ENCODE data around the gene B3GAT2. TPM values are rescaled to one million over a fixed set of nuclear protein-coding genes. Genes with fewer than 3 reads are reported as not detected.

Gene B3GAT2
- total RNA-seq, 2 donors from 2014 or later = 0.07 TPM; not detected in 1

DNA sequence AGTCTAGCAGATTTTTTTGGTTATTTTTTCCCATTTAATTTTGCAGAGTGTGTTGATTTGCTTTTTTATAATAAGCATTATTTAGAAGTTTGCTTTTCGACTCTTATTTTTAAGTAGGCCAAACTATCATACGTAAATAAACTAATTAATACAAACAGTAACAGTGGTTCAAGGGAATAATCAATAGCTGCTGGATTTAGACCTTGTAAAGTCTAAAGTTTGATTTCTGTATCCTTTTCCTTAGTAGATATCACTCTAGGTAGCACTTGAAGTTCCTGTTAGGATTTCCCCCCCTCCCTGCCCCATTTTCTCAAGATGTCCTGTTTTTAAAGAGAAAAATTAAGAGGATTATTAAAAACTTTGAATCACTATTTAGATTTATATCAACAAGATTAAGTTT, 136.1 kb downstream of the B3GAT2 start:
- TF ChIP-seq, protein P1, sequence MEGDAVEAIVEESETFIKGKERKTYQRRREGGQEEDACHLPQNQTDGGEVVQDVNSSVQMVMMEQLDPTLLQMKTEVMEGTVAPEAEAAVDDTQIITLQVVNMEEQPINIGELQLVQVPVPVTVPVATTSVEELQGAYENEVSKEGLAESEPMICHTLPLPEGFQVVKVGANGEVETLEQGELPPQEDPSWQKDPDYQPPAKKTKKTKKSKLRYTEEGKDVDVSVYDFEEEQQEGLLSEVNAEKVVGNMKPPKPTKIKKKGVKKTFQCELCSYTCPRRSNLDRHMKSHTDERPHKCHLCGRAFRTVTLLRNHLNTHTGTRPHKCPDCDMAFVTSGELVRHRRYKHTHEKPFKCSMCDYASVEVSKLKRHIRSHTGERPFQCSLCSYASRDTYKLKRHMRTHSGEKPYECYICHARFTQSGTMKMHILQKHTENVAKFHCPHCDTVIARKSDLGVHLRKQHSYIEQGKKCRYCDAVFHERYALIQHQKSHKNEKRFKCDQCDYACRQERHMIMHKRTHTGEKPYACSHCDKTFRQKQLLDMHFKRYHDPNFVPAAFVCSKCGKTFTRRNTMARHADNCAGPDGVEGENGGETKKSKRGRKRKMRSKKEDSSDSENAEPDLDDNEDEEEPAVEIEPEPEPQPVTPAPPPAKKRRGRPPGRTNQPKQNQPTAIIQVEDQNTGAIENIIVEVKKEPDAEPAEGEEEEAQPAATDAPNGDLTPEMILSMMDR (IDR thresholded peaks at IDR 0.05) = no peak
- no peak overlapping the region for H3K27ac ChIP-seq
- H3K4me1 ChIP-seq = peaks cover 0 to 6% of the 10 kb centered on the region in 2 donors

DNA sequence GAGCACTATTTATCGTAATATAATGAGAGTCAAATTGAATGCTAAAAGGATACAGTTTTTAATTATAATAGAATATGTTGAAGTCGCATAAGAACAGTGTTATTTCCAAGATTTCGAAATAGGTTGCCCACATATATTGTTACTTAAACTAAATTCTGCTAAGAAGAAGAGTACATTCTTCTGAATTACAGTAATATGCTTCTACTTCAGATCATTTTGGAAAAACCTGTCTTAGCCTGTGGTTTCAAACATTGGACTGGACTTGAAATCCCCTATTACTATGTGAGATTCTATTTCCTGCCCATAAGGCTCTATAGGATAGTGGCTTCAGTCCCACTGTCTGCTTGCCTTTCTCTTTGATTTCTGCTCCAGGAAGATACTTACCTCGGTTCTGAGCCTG, 137.2 kb downstream of the B3GAT2 start:
- H3K27ac ChIP-seq = no peak overlapping the region
- no peaks in the 10 kb centered on the region for H3K9me3 ChIP-seq
- no peaks in the 10 kb centered on the region for H3K36me3 ChIP-seq
- no peak overlapping the region for H3K4me3 ChIP-seq
- peaks cover 0 to 6% of the 10 kb centered on the region in 2 donors for H3K4me1 ChIP-seq
- TF ChIP-seq, protein P1 (IDR thresholded peaks at IDR 0.05) = no peak
- DNase-seq (ENCODE audit: low spot score) = no peak
- no peaks in the 10 kb centered on the region for H3K27me3 ChIP-seq

More for the DNA sequence above, 136.1 kb downstream of the B3GAT2 start:
- H3K27me3 ChIP-seq = no peaks in the 10 kb centered on the region
- H3K36me3 ChIP-seq = no peaks in the 10 kb centered on the region
- no peaks in the 10 kb centered on the region for H3K9me3 ChIP-seq
- no peak overlapping the region for H3K4me3 ChIP-seq
- DNase-seq (ENCODE audit: low spot score) = no peak

- no peak overlapping the region for H3K27ac ChIP-seq
- TF ChIP-seq, protein P1 (IDR thresholded peaks at IDR 0.05) = no peak
- H3K4me1 ChIP-seq = peaks cover 0 to 3% of the 10 kb centered on the region in 2 donors
- H3K4me3 ChIP-seq = no peak overlapping the region
- no peak for DNase-seq (ENCODE audit: low spot score)
- no peaks in the 10 kb centered on the region for H3K36me3 ChIP-seq
- H3K27me3 ChIP-seq = no peaks in the 10 kb centered on the region
- H3K9me3 ChIP-seq = no peaks in the 10 kb centered on the region
Measured at GRCh38 chr6:70813885-70814284, 143.0 kb downstream of the B3GAT2 start.

DNA sequence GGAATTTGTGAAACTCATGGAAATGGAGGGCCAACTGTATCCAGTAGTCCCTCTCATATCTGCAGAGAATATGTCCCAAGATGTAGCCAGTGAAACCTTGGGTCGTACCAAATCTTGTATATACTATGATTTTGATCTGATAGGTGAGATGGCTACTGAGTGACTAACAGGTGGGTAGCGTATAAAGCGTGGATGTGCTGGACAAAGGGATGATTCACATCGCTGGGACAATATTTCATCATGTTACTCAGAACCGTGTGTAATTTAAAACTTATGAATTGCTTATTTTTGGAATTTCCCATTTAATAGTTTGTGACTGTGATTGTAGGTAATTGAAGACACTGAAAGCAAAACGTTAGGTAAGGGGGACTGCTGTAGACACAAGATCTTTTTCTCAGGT, 145.1 kb downstream of the B3GAT2 start:
- no peaks in the 10 kb centered on the region for H3K36me3 ChIP-seq
- no peak overlapping the region for H3K4me3 ChIP-seq
- H3K9me3 ChIP-seq = no peaks in the 10 kb centered on the region
- TF ChIP-seq, protein P1 (IDR thresholded peaks at IDR 0.05) = no peak
- H3K27me3 ChIP-seq = no peaks in the 10 kb centered on the region
- no peak for DNase-seq (ENCODE audit: low spot score)
- H3K4me1 ChIP-seq = peaks cover 0 to 3% of the 10 kb centered on the region in 2 donors
- H3K27ac ChIP-seq = no peak overlapping the region

Data from right atrium auricular region (tissue), 2 donors.